Right lung (tissue), 10 donors: ENCODE data around the gene ADGRG6. TPM values are rescaled to one million over a fixed set of nuclear protein-coding genes. Genes with fewer than 3 reads are reported as not detected.
"Not testable (repeated sequence)": the region's sequence is repeated elsewhere in the genome, so short reads cannot be mapped to it uniquely, and the experiment has no call there.

Experiments
- DNase-seq, 2 donors: peaks; one replicate each; pipeline ENCODE4 v3.0.0-alpha.2; 2013
- long read RNA-seq, 8 donors: transcript quantifications; one replicate each; lab custom pipeline, GENCODE V29; 2026
- polyA plus RNA-seq, 5 donors: library from polyadenylated mRNA; unstranded; fragments of 120-200 nt; gene quantifications; one replicate each; pipeline versions ENCODE4 v1.2.1 to v1.2.3, GENCODE V29; 2013; ENCODE audit warnings: inconsistent platforms in 1 of 5, low replicate concordance in 1 of 5; ENCODE audit not compliant: insufficient read length in 5 of 5, insufficient read depth in 1 of 5

ADGRG6 gene
- 100 to 1,000 TPM in 4 of 5 donors, 10 to 100 TPM in 1; 81.9 to 174 (median 150) TPM for polyA plus RNA-seq
- long read RNA-seq, donor 1, full-length matches to known transcripts: 17 of 43 reads
- long read RNA-seq, donor 1, partial matches to known transcripts: 26 of 43 reads
- long read RNA-seq, donor 1, other reads (novel, unspliced or antisense): 0 of 43 reads
- long read RNA-seq, donor 2, full-length matches to known transcripts: 4 of 21 reads
- long read RNA-seq, donor 2, partial matches to known transcripts: 17 of 21 reads
- long read RNA-seq, donor 2, other reads (novel, unspliced or antisense): 0 of 21 reads
- long read RNA-seq, donor 3, full-length matches to known transcripts: 7 of 33 reads
- long read RNA-seq, donor 3, partial matches to known transcripts: 26 of 33 reads
- long read RNA-seq, donor 3, other reads (novel, unspliced or antisense): 0 of 33 reads
- long read RNA-seq, donor 4, full-length matches to known transcripts: 11 of 42 reads
- long read RNA-seq, donor 4, partial matches to known transcripts: 31 of 42 reads
- long read RNA-seq, donor 4, other reads (novel, unspliced or antisense): 0 of 42 reads
- long read RNA-seq, donor 5, full-length matches to known transcripts: 17 of 98 reads
- long read RNA-seq, donor 5, partial matches to known transcripts: 81 of 98 reads
- long read RNA-seq, donor 5, other reads (novel, unspliced or antisense): 0 of 98 reads
- long read RNA-seq, donor 6, transcript ADGRG6-205 (4 exons, 1,610 nt): major isoform, 9 of 442 reads
- long read RNA-seq, donor 6, partial matches to known transcripts: 428 of 442 reads
- long read RNA-seq, donor 6, other reads (novel, unspliced or antisense): 0 of 442 reads
- long read RNA-seq, donor 7, full-length matches to known transcripts: 8 of 338 reads
- long read RNA-seq, donor 7, partial matches to known transcripts: 330 of 338 reads
- long read RNA-seq, donor 7, other reads (novel, unspliced or antisense): 0 of 338 reads
- long read RNA-seq, donor 8, full-length matches to known transcripts: 7 of 17 reads
- long read RNA-seq, donor 8, partial matches to known transcripts: 10 of 17 reads
- long read RNA-seq, donor 8, other reads (novel, unspliced or antisense): 0 of 17 reads

DNA sequence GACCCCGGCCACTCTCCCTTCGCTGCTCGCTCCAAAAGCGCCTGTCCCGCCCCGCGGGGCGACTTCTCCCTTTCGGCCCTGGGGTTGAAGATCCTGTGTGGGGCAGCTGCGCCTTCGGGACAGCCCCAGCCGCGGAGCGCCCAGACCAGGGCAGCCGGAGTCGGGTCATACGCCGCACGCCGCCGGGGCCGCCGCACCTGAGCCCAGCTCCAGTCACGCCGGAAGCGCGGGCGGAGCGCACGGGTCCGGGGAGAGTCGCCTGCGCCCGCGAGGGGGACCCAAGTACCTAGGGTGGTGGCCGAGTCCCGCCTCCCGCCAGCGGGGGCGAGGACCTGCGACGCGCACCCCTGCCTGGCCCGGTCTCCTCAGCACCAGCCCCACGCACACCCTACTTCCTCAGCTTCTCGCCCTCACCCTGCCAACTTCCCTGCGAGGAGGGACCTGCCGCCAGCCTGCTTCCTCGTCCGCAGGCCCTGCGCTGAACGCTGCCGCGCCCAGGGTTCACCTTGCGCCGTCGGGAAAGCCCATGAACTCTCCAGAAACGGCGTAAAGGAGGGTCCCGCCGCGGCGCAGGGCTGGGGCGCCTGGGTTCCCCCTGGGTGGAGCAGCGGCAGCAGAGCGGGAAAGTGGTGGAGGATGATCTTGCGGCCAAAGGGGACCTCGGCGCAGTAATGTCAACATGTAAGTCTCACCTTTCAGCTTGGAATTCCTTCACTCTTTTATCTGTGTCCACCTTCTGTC, at the start of gene ADGRG6:
ADGRG6 (plus strand) TSS at position 357 of the 741 bp plus-strand sequence; CDS start at position 680, 323 bp downstream.
- DNase-seq: peak; percentile 64 to 68

DNA sequence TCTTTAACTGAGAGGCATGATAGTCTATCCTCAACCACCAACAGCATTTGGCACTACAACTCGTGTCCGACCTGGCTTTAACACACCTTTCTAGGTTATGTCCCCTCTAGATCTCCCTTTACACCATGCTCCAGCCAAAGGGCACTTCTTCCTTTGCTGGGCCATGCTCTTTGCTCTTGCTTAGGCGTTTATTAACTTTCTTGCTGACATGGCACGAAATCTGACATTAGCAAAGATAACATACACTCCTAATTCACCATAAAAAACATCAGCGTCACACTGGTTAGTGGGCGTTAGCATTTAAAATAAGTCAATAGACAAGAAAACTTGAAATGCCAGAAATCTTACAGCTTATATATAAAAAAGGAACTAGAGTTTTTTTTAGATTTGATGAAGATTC, 47.3 kb upstream of the ADGRG6 start:
- no peak for DNase-seq

DNA sequence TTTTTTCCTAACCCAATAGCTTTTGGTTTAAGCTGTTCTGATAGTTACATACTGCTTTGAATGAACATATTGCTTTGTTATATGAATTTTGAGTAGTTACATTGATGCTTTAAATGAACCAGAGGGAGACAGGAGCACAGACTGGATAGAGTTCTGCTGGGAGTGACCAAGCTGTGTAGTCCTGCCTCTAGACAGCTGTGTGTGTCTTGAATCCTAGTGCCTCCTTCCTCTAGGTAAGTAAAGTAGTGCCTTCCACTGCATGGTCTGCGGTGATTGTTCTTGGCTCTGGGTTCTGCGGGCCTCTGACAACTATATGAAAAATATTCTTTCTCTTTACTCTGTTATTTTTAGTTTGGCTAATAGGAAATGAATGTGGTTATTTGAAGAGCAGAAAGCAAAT, 46.0 kb upstream of the ADGRG6 start:
- DNase-seq: no peak

DNA sequence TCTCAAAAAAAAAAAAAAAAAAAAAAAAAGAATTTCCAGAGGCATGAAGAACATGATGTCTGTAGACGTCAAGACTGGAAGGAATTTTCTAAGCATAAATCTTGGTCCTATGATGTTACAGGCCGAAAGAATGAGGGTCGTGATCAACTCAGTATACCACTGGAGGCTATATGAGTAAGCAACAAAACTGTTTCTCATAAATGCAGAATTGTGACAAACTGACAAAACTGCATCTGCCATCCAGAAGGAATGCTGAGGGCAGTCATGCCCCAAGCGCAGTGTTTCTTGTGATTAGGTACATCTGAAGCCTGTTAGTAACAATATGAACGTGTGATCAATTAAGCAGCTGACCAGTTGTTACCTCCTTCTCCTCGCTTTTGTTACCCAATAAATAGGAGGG, 43.5 kb upstream of the ADGRG6 start:
- no peak for DNase-seq

DNA sequence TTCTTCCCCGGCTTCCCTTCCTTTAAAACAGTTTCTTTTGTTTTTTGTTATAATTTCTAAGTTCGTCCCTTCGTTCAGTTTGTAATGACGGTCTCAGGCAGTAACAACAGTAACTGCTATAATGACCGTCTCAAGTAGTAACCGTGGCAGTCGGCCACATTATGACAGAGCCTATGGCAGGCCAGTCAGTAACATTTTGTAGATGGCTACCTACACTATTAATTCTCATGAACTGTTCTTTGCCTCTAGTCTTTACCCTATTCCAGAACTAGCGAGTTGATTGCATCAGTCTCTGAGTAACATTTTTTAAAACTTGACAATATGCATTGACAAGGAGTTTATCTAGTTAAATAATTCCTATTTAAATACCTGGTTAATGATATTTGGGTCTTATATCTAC, 43.0 kb upstream of the ADGRG6 start:
- no peak for DNase-seq

DNA sequence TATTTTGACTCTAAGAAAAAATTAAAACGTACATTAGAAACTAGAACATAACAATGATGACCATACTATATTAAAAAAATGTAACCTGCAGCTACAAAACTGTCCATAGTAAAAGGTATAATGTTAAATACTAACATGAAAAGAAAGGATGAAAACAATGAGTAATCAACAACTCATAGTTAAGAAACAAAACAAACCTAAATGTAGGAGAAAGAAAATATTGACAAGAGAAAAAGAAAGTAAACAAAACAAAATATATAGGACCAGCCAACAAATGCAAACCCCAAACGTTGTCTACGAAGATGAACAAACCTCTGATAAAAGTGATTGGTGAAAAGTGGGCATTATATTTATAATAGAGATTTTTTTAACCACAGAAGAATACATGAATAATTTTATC, 41.1 kb upstream of the ADGRG6 start:
- DNase-seq: no peak

DNA sequence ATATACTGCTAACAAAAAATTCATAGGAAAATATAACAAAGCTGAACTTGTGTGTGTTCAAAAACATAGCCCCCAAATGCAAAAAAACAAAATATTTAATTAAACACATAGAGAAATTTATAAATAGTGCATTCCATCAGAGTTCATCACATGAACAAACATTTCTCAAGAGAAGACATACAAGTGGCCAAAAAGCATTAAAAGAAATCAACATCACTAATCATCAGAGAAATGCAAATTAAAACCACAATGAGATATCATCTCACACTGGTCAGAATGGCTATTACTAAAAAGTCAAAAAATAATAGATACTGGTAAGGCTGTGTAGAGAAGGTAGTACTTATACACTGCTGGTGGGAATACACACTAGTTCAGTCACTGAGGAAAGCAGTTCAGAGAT, 39.6 kb upstream of the ADGRG6 start:
- DNase-seq: no peak

DNA sequence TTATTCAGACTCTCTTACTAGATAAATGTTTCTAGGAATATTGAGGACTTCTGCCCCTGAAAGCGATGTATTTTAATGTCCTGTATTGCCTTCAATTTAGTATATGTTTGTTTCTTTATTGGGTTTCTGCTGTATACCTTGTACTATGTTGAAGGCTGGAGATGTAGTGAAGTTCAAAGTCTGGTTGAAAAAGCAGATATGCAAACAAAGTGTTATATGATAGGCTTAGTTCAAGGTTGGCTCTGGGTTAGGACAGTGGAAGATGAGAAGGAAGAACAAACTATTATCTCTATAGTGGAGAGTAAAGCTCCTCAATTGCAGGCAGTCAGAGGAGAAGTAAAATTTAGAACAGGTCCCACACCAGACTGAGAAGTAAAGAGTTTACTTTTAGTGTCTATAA, 36.3 kb upstream of the ADGRG6 start:
- no peak for DNase-seq

DNA sequence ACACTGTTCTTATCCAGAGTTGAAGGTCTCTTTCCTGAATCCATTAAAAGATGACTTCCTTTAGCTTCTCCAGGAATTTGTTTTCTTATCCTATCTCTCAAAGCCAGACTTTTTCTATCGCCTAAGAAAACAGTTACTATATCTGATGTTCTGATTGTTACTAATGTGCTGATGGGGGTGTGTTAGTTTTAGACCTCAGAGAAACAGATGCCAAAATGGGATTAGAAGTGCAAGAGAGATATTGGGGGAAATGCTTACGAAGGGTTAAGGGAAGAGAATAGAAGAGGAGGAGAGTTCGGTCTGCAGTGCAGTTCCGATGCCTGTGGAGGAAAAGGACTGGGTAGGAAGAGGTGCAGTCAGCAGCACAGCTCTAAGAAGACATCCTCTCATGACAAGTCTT, 35.7 kb upstream of the ADGRG6 start:
- no peak for DNase-seq

DNA sequence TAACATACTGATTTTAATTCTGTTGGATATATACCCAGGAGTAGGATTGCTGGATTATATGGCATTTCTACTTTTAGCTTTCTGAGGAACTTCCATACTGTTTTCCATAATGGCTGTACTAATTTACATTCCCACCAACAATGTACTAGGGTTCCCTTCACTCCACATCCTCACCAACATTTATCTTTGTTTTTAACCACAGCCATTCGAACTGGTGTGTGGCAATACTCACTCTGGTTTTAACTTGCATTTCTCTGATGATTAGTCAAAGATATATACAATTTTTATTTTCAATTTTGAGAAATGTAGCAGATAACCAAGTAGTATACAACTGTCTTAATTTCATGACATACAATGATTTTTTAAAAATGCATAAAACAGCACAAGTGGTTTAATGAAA, 30.3 kb upstream of the ADGRG6 start:
- DNase-seq: no peak

DNA sequence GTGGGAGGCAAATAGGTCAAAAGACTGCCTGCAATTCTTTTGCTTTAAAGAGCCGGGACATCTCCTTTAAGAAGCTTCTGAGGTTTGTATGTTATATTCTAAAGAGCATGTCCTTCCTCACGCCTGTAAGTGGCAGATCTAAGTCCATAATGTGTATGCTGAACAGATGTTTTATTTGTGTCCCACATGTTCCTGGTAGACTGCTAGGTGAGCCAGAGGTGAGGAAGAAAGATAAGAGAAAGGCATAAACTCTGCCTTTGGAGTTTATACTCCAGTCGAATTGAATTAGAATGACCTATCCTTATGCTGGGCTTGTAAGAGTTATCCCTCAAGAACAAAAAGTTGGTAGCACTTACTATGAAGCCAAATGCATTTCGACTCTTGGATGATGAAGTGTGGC, 27.2 kb upstream of the ADGRG6 start:
- DNase-seq: no peak

DNA sequence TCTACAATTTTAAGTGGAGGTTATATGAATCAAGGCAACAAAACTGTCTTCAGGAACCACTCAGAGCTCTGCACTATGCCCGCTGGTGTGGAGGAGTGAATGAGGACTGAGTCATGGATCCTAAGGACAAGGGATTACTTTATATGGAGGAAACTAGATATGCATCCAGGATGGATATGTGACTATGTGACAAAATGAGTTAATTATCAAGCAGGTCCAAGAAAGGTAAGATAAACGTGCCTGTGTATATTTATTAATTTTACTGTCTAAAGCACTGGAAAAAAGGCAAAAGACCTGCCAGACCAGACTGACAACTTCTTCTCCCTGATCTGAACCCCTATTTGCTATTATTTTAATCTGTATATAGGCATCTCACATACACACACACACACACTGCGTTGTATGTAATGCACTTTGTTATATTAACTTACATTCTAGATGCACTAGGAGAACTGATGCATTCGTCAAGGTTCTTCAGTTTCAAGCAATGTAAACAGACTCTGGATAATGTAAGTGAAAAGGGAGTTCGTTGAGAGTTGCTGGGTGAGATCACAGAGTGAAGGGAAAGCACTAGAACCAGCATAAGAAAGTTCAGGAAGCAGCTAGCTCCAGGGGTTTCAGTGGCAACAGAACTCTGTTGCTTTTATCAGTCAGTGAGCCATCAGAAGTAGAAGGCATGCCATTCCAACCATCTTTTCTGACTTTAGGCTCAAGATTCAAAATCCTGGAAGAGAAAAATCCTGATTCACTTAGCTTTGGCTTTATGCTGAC, 26.4 kb upstream of the ADGRG6 start:
- peak in 1 of 2 donors; percentile 6 for DNase-seq

DNA sequence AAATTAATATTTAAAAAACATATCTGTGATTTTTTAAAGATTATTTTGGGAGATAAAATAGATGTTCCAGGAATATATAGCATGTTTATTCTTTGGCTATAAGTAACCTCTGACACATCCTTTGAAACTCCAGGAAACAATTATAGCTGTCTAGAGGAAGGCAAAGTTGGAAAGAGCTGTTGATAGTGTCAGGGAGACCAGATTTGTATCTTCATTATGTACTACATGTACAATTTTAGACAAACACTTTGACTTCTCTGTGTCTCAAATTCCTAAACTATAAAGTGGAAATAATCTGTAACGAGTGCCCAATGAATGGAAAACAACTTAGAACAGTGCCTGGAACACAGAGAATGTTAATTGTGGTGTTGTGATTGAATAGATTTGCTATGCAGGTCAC, 25.6 kb upstream of the ADGRG6 start:
- DNase-seq: no peak

DNA sequence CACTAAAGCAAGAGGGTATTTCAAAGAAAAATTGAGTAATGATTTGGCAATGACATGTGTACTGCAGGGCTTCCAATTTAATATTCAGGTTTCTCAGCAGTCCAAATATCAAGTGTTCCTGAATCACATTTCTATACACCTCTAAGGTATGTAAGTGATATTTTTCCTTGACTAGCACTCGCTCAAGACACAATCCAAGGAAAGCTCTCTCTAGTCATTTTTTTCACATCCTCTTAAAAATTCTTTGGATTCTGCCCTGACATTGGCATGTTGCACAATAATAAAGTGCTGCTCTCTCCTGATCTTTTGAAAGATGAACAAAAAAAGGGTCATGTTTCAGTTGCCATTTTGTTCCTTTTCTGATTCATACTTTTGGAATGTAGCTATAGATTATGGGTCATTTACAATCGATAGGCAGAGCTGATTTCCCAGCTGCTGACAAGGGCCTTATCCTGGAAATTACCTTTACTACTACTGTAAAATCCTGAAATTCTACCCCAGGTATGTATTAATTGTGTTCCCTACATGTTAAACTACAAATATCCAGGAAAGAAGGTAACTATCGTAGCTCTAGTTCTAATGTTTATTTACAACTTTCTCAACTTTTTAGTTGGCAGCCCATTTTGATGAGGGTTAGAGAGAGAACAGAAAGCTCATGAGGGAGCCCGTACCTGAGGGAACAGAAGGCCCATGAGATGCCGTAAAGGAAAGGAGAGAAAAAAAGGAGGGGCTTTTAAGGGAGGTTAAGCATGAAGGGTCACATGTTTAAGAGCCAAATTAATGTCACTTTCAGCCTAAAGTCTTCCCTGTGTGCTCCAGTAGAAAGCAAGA, 22.2 kb upstream of the ADGRG6 start:
- no peak for DNase-seq

DNA sequence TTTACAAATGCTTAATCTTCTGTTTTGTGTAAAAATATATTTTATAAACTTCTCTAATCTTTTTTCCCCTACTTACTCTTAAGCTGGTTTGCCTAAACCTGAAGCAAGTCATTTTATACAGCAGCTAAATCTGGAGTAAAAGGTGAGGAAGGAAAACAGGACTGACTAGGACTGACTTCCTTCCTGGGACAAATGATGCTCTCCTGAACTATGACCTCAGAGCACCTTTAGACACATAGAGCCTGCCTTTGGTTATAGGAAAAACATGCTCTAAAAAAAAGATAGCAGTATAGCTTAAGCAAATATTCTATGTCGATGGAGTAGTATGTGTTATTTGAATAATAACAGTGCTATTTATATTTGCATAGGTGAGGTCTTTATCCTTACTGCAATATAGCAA, 21.5 kb upstream of the ADGRG6 start:
- DNase-seq: no peak

DNA sequence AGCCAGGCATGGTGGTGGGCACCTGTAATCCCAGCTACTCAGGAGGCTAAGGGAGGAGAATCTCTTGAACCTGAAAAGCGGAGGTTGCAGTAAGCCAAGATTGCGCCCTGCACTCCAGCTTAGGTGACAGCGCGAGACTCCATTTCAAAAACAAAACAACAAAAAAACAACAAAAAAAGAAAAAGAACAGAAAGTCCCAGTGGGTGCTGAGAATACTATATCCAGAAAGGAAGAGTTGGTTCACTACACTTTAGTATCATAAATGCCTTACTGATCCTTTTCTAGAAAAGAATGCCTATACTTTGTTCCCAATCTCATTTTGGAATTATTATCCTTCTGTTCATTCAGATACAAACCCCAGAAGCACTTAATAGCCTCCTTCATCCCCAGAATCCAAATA, 20.9 kb upstream of the ADGRG6 start:
- no peak for DNase-seq

DNA sequence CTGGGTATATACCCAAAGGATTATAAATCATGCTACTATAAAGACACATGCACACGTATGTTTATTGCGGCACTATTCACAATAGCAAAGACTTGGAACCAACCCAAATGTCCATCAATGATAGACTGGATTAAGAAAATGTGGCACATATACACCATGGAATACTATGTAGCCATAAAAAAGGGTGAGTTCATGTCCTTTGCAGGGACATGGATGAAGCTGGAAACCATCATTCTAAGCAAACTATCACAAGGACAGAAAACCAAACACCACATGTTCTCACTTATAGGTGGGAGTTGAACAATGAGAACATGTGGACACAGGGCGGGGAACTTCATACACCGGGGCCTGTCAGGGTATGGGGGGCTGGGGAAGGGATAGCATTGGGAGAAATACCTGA, 18.7 kb upstream of the ADGRG6 start:
- DNase-seq: not testable (repeated sequence)

DNA sequence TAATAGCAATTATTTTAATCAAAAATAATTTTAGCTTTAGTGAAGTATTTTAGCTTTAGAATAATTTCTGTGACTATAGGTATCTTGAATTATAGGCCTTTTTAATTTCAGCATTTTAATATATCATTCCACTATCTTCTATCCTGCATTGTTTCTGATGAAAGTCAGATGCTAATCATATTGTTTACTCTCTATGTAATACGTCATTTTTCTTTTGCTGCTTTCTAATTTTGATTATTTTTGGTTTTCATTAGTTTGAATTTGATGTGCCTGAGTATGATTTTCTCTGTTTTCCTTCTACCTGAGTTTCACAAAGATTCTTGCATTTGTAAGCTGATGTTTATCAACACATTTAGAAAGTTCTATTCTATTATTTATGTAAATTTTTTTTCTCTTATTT, 17.4 kb upstream of the ADGRG6 start:
- no peak for DNase-seq

DNA sequence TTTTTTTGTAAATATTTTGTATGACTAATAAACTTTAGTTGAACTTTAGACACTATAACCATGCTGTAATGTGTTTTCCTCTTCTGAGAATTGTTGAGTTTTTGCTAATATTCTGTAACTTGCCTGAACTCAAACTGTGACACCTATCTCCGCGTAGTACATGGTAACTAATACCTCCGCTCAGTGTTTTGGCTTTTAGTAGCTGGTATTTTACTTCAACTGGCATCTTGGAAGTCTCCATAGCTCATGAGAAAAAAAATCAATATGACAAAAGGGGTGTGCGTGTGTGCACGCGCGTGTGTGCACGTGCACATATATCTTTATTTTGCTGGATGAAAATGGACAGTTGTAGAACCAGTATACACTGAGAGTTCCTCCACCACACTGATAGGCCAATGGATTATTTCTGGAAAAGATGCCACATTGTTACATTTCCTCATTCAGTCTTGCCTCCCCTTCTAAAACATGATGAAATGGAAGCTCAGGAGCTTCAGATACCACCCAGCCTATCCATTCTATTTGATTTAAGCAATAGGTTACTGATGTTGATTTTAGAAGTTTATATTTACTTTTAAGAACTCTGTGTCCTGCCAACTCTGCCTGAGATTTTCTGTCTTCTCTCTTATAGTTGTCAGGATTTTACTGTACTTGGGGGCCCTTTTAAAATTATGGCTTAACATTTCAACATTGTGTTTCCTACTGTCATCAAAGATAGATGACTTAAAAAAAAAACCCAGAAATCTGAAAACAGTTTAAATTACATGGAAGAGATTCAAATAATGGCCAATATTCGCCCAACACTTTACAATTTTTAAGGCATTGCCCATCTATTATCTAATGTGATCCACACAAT, 16.3 kb upstream of the ADGRG6 start:
- no peak for DNase-seq
